Fibroblast of the aortic adventitia (primary cell): ENCODE measurements around the gene SHH. TPM values are rescaled to one million over a fixed set of nuclear protein-coding genes. Genes with fewer than 3 reads are reported as not detected.
"Not testable (repeated sequence)": the region's sequence is repeated elsewhere in the genome, so short reads cannot be mapped to it uniquely, and the experiment has no call there.

Source experiments
- DNase-seq: peaks from one replicate; pipeline ENCODE4 v3.0.0-alpha.2; 2010; ENCODE audit warnings: low read depth
- H3K4me3 ChIP-seq: 2 replicates; pipeline ENCODE4 v1.5.1; 2011; ENCODE audit warnings: low read depth, mild to moderate bottlenecking, control low read depth, low read length, moderate library complexity
- CTCF ChIP-seq: IDR thresholded peaks from 2 replicates; pipeline ENCODE4 v1.5.1; 2011; ENCODE audit warnings: mild to moderate bottlenecking, low read length, control low read depth, inconsistent platforms; ENCODE audit not compliant: insufficient read depth
- total RNA-seq: library from RNA; depleted of rRNA; stranded (reverse); fragments of >200 nt; gene quantifications from 2 replicates; pipeline ENCODE4 v1.2.3, GENCODE V29; 2012; ENCODE audit warnings: low replicate concordance

Gene SHH
- total RNA-seq, 1 donor: 0.36 TPM

- no peak overlapping the region for H3K4me3 ChIP-seq
- no peak for TF ChIP-seq CTCF
- no peak for DNase-seq
Measured at GRCh38 chr7:155843426-155844018, 31.3 kb upstream of the SHH start.

GRCh38 chr7:155842496-155843265 lies 30.4 kb upstream of the SHH start:
- TF ChIP-seq CTCF: no peak
- no peak for DNase-seq
- no peak overlapping the region for H3K4me3 ChIP-seq

GRCh38 chr7:155840909-155841308 lies 28.6 kb upstream of the SHH start:
- TF ChIP-seq CTCF: no peak
- no peak overlapping the region for H3K4me3 ChIP-seq
- DNase-seq: no peak

GRCh38 chr7:155840262-155840885 lies 28.1 kb upstream of the SHH start:
- DNase-seq: no peak
- TF ChIP-seq CTCF: no peak
- no peak overlapping the region for H3K4me3 ChIP-seq

- H3K4me3 ChIP-seq: no peak overlapping the region
- DNase-seq: no peak
- TF ChIP-seq CTCF: no peak
Measured at GRCh38 chr7:155839461-155839860, 27.2 kb upstream of the SHH start.

- not testable (repeated sequence) for H3K4me3 ChIP-seq, DNase-seq
Measured at GRCh38 chr7:155838312-155838711, 26.0 kb upstream of the SHH start.

GRCh38 chr7:155837126-155837479 lies 24.8 kb upstream of the SHH start:
- H3K4me3 ChIP-seq: no peak overlapping the region
- DNase-seq: no peak
- TF ChIP-seq CTCF: no peak
